ENCODE data around the gene RALGDS. TPM values are rescaled to one million over a fixed set of nuclear protein-coding genes. Genes with fewer than 3 reads are reported as not detected.

The RALGDS gene
- total and polyA plus RNA-seq, 2 of the 4 experiments (the other 2 are of a cell fraction), result 13.1 to 36.9 TPM

- in situ Hi-C loops (cut with MboI; ENCODE audit: low sequenced_read_pairs) (no loop called here), dilution Hi-C loops (cut with HindIII; ENCODE audit: low sequenced_read_pairs, unreplicated experiment) (no loop called here), intact Hi-C loops (cut with micrococcal nuclease) (no loop called here)
- Histone ChIP-seq H3K56ac (ENCODE audit: extremely low read depth, insufficient read depth, low read length) (no peak overlapping the region), H2BK20ac (ENCODE audit: low read depth, low read length) (no peak overlapping the region), H3K9ac (ENCODE audit: low read depth, low read length) (0 out of 2 replicates have a peak overlapping the region, but pooled peaks have one; percentile 22), H3K14ac (replicated peaks; ENCODE audit: low read depth, low read length) (peak overlapping the region; percentile 91), H2AK9ac (replicated peaks; ENCODE audit: low read depth, low read length, poor library complexity) (peak overlapping the region; percentile 91), H2BK15ac (ENCODE audit: low read depth, low read length) (no peak overlapping the region), H3K4ac (ENCODE audit: low read depth, low read length) (peak overlapping the region; percentile 74; the same call in 1 of the 2 replicates), H2AK5ac (ENCODE audit: low read depth, low read length) (peak overlapping the region; percentile 81; the same call in 1 of the 2 replicates), H3K18ac (ENCODE audit: low read depth, low read length) (no peak overlapping the region), H3K9me1 (ENCODE audit: insufficient read depth, low read length) (peaks cover 30% of the 10 kb centered on the region), H2BK120ac (ENCODE audit: low read depth, low read length) (no peak overlapping the region), H3K36me3 (ENCODE audit: control insufficient read depth, insufficient read depth, low read length) (no peaks in the 10 kb centered on the region), H3K9me3 (ENCODE audit: control insufficient read depth, insufficient read depth, low read length) (no peaks in the 10 kb centered on the region), H3K27me3 (ENCODE audit: control insufficient read depth, insufficient read depth, low read length) (no peaks in the 10 kb centered on the region), H4K91ac (ENCODE audit: insufficient read depth, low read depth, low read length) (no peak overlapping the region), H2AFZ (replicated peaks; ENCODE audit: low read length, poor library complexity) (peak overlapping the region; percentile 43), H3K79me1 (ENCODE audit: low read depth in 1 of 2, low read length in 2 of 2) (peaks cover 32 to 69% of the 10 kb centered on the region in 2 experiments), H2BK5ac (ENCODE audit: low read depth, low read length, poor library complexity, severe bottlenecking) (no peak overlapping the region), H4K8ac (ENCODE audit: low read depth in 2 of 2, low read length in 2 of 2) (peak overlapping the region in 1 of 2 experiments; percentile 57; a peak in 1 of 4 replicates), H3K23ac (ENCODE audit: low read depth, low read length) (peak overlapping the region; percentile 96), H4K20me1 (ENCODE audit: insufficient read depth, low read length) (peaks cover 63% of the 10 kb centered on the region), H3K4me1 (ENCODE audit: control insufficient read depth, insufficient read depth, low read length) (peaks cover 23% of the 10 kb centered on the region), H3K4me2 (ENCODE audit: low read depth, low read length) (peak overlapping the region; percentile 92; the same call in 1 of the 2 replicates), H3K4me3 (ENCODE audit: insufficient read depth, low read depth, low read length) (no peak overlapping the region; the same call in 1 of the 2 replicates), H3K27ac (ENCODE audit: insufficient read depth, low read length) (no peak overlapping the region), H4K5ac (ENCODE audit: low read depth, low read length) (no peak overlapping the region)
- 68% methylated on average over 6 of the region's 21 CpGs; no CpG with 5 or more reads in 1 of the 2 experiments for WGBS, 2 experiments (ENCODE audit: extremely low coverage in 2 of 2, insufficient read length in 1 of 2)
- ChIA-PET CTCF (interaction anchor here (1.1 to 1.6 kb wide), 2 partner anchors 9 to 25 kb away, joined by 3 to 5 read pairs; no protein-coding TSS in a partner anchor), POLR2A (ENCODE audit: unreplicated experiment) (no interaction called here)
- DNase-seq, result no peak
- TF ChIP-seq MAFK (IDR thresholded peaks at IDR 0.05; ENCODE audit: low read depth, low read length), result no peak
- TF ChIP-seq NFE2L2 (IDR thresholded peaks at IDR 0.05; ENCODE audit: low read depth, low read length), result no peak
- no peak for TF ChIP-seq CEBPB (IDR thresholded peaks at IDR 0.05; ENCODE audit: low read depth, low read length)
- TF ChIP-seq MAZ (IDR thresholded peaks at IDR 0.05; ENCODE audit: borderline replicate concordance, low read depth, low read length), result no peak
- ATAC-seq (ENCODE audit: low read depth), result no peak
- BruUV-seq (replicated peaks), result no TSS peak
Measured at GRCh38 chr9:133119103-133119845, 1.8 kb downstream of the RALGDS start.

Measured in IMR-90 (cell line).